HepG2 (cell line): ENCODE data around the gene SGK1. TPM values are rescaled to one million over a fixed set of nuclear protein-coding genes. Genes with fewer than 3 reads are reported as not detected.
A peak's percentile ranks its signal among the peaks of the same experiment; 100 is the strongest.

ENCODE experiments used
- ARID2 ChIP-seq: sonication (generic); formaldehyde crosslinking; IDR thresholded peaks from 2 replicates; pipeline ENCODE4 v1.8.1; 2022; ENCODE audit warnings: mild to moderate bottlenecking, missing genetic modification reagents, borderline replicate concordance
- ATF6 ChIP-seq: sonication (generic); formaldehyde crosslinking; conservative IDR thresholded peaks from 2 replicates; pipeline ENCODE4 v1.4.0; 2020; ENCODE audit warnings: missing genetic modification reagents
- BRCA1 ChIP-seq: sonication (generic); formaldehyde crosslinking; IDR thresholded peaks from 2 replicates; pipeline ENCODE4 v1.4.0; 2020; ENCODE audit warnings: missing genetic modification reagents
- DNMT3B ChIP-seq: conservative IDR thresholded peaks from 2 replicates; pipeline ENCODE4 v1.6.1; 2016; ENCODE audit warnings: missing biosample characterization, control low read depth
- HDAC2 ChIP-seq: sonication (generic); formaldehyde crosslinking; IDR thresholded peaks from 2 replicates; pipeline ENCODE4 v1.4.0; 2020; ENCODE audit warnings: missing genetic modification reagents
- HMGXB3 ChIP-seq: sonication (generic); formaldehyde crosslinking; IDR thresholded peaks from 2 replicates; pipeline ENCODE4 v1.4.0; 2020; ENCODE audit warnings: missing genetic modification reagents, borderline replicate concordance
- MEF2D ChIP-seq: sonication (generic); formaldehyde crosslinking; IDR thresholded peaks from 2 replicates; pipeline ENCODE4 v1.5.1; 2020; ENCODE audit warnings: mild to moderate bottlenecking, missing genetic modification reagents
- MIXL1 ChIP-seq: IDR thresholded peaks from 2 replicates; pipeline ENCODE4 v1.6.1; 2016
- NCOA5 ChIP-seq: sonication (generic); formaldehyde crosslinking; IDR thresholded peaks from 2 replicates; pipeline ENCODE4 v1.4.0; 2020; ENCODE audit warnings: missing genetic modification reagents
- SP1 ChIP-seq, 2 experiments: fragments of 450-650 bp in 1 of 2; sonication (generic) in 1 of 2; formaldehyde crosslinking in 1 of 2; IDR thresholded peaks; 2 replicates each; pipeline versions ENCODE4 v1.4.0 to v1.6.1; 2016 to 2020; ENCODE audit warnings: missing genetic modification reagents in 1 of 2
- ZBTB39 ChIP-seq: sonication (generic); formaldehyde crosslinking; IDR thresholded peaks from 2 replicates; pipeline ENCODE4 v1.5.0; 2020; ENCODE audit warnings: missing genetic modification reagents
- ZFP82 ChIP-seq: sonication (generic); formaldehyde crosslinking; IDR thresholded peaks from 2 replicates; pipeline ENCODE4 v1.5.1; 2020; ENCODE audit warnings: mild to moderate bottlenecking, missing genetic modification reagents, borderline replicate concordance
- ZMYM3 ChIP-seq: sonication (generic); formaldehyde crosslinking; IDR thresholded peaks from 2 replicates; pipeline ENCODE4 v1.5.1; 2020; ENCODE audit warnings: mild to moderate bottlenecking, missing genetic modification reagents
- polyA plus RNA-seq, 8 experiments: library from polyadenylated mRNA; depleted of rRNA in 3 of 8; stranded (reverse) in 7 of 8; unstranded in 1 of 8; fragments of >200 nt; fragmentation: Illumina TruSeq in 4 of 8; extraction: Trizol in 4 of 8; gene quantifications; 2 replicates each; pipeline versions ENCODE4 v1.2.1 to v1.2.3, GENCODE V29; 2011 to 2016; ENCODE audit warnings: low read depth in 4 of 8, missing spikeins in 1 of 8, mixed read lengths in 1 of 8; ENCODE audit not compliant: insufficient read depth in 1 of 8
- total RNA-seq, 5 experiments: library from RNA; depleted of rRNA; stranded (reverse); fragments of >200 nt; fragmentation: Illumina TruSeq; extraction: Trizol; gene quantifications; 2 replicates each; pipeline ENCODE4 v1.2.3, GENCODE V29; 2016; ENCODE audit warnings: low read depth in 1 of 5
- TF ChIP-seq, protein P1 (sequence below): sonication (generic); formaldehyde crosslinking; IDR thresholded peaks from 2 replicates; pipeline ENCODE4 v1.5.0; 2020; ENCODE audit warnings: missing genetic modification reagents
- TF ChIP-seq, protein P2 (sequence below): sonication (generic); formaldehyde crosslinking; IDR thresholded peaks from 2 replicates; pipeline ENCODE4 v1.5.0; 2020; ENCODE audit warnings: missing genetic modification reagents
- TF ChIP-seq, protein P3 (sequence below): sonication (generic); formaldehyde crosslinking; IDR thresholded peaks from 2 replicates; pipeline ENCODE4 v1.4.0; 2020; ENCODE audit warnings: missing genetic modification reagents

Gene SGK1
- total and polyA plus RNA-seq, 2 of the 13 experiments (the other 11 are each of a cell fraction or from before 2014, with no cell fraction given), result 56.1 to 56.2 TPM

DNA sequence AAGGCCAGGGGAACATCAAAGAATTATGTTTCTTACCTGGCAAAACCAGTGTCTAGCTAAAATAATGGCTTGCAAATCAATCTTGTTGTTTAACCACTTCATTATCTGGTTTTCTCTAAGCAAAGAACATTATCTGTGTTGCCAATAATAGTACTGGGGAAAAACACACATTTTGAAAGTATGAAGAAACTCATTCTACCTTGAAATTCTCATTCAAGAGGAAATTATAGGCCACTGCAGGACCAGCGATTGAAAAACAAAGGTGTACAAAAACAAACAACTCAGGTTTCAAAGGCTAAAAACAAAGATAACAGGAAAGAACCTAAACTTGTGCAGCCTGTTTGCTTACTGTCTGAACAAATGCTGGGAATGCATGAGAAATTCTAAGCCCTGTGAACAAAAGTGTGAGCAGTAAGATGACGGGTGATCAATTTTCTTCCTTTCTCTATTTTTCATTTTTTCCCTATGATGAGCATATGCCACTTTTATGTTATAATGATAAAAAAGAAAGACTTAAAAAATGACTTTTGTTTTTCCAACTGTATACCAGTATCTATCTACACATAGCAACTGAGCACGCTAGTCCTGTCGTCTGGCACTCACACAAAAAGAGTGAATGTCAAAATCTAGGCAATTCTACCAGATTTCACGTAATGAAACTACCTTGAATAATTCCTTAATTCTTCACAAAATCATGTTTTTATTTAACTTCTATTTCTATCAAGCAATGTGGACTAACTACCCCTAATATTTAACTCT lies 117.9 kb downstream of the SGK1 start (continued):
- TF ChIP-seq BRCA1 (CRISPR knock-in tag) (0 out of 2 replicates have a peak, but pooled peaks have one; percentile 23), ZFP82 (CRISPR knock-in tag) (no peak), MIXL1 (CRISPR knock-in tag) (peak; percentile 99), ZMYM3 (CRISPR knock-in tag) (no peak), ZBTB39 (CRISPR knock-in tag) (no peak), HDAC2 (CRISPR knock-in tag) (peak; percentile 96), MEF2D (peak; percentile 100), ATF6 (CRISPR knock-in tag) (0 out of 2 replicates have a peak, but pooled peaks have one; percentile 81), ARID2 (peak; percentile 79; the same call in 1 of the 2 replicates), HMGXB3 (peak; percentile 66; the same call in 1 of the 2 replicates), DNMT3B (no peak), NCOA5 (CRISPR knock-in tag) (peak; percentile 76; the same call in 1 of the 2 replicates), SP1 (IDR thresholded peaks at IDR 0.05) (no peak), SP1 (CRISPR knock-in tag; IDR thresholded peaks at IDR 0.05) (0 out of 2 replicates have a peak, but pooled peaks have one; percentile 29)
- TF ChIP-seq, protein P1, sequence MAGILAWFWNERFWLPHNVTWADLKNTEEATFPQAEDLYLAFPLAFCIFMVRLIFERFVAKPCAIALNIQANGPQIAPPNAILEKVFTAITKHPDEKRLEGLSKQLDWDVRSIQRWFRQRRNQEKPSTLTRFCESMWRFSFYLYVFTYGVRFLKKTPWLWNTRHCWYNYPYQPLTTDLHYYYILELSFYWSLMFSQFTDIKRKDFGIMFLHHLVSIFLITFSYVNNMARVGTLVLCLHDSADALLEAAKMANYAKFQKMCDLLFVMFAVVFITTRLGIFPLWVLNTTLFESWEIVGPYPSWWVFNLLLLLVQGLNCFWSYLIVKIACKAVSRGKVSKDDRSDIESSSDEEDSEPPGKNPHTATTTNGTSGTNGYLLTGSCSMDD (CRISPR knock-in tag), result no peak
- TF ChIP-seq, protein P2, sequence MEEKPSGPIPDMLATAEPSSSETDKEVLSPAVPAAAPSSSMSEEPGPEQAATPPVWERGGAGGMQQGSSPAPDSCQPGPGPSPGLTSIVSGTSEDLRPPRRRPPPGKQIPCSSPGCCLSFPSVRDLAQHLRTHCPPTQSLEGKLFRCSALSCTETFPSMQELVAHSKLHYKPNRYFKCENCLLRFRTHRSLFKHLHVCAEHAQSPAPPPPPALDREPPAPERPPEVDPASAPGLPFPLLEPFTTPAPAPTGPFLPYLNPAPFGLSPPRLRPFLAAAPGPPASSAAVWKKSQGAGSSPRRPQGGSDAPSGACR (CRISPR knock-in tag), result peak; percentile 52; the same call in 1 of the 2 replicates
- TF ChIP-seq, protein P3, sequence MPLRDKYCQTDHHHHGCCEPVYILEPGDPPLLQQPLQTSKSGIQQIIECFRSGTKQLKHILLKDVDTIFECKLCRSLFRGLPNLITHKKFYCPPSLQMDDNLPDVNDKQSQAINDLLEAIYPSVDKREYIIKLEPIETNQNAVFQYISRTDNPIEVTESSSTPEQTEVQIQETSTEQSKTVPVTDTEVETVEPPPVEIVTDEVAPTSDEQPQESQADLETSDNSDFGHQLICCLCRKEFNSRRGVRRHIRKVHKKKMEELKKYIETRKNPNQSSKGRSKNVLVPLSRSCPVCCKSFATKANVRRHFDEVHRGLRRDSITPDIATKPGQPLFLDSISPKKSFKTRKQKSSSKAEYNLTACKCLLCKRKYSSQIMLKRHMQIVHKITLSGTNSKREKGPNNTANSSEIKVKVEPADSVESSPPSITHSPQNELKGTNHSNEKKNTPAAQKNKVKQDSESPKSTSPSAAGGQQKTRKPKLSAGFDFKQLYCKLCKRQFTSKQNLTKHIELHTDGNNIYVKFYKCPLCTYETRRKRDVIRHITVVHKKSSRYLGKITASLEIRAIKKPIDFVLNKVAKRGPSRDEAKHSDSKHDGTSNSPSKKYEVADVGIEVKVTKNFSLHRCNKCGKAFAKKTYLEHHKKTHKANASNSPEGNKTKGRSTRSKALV, result peak; percentile 65; the same call in 1 of the 2 replicates
